Astrocyte of the spinal cord (primary cell): ENCODE measurements around the gene ARHGEF38.
A peak's percentile ranks its signal among the peaks of the same experiment; 100 is the strongest.

Experiments
- DNase-seq: peaks from one replicate; pipeline ENCODE4 v3.0.0; 2011; ENCODE audit warnings: low read depth, low spot score
- H3K4me3 ChIP-seq: 2 replicates; pipeline ENCODE4 v1.5.1; 2011; ENCODE audit warnings: low read depth, mild to moderate bottlenecking, low read length, moderate library complexity
- CTCF ChIP-seq: IDR thresholded peaks from 2 replicates; pipeline ENCODE4 v1.5.1; 2012; ENCODE audit warnings: low read depth, mild to moderate bottlenecking, low read length, inconsistent platforms
- in situ Hi-C: cut with HindIII; loops from 2 replicates; pipeline ENCODE4 v1.10.0; 2017; ENCODE audit warnings: low sequenced_read_pairs

Gene ARHGEF38

DNA sequence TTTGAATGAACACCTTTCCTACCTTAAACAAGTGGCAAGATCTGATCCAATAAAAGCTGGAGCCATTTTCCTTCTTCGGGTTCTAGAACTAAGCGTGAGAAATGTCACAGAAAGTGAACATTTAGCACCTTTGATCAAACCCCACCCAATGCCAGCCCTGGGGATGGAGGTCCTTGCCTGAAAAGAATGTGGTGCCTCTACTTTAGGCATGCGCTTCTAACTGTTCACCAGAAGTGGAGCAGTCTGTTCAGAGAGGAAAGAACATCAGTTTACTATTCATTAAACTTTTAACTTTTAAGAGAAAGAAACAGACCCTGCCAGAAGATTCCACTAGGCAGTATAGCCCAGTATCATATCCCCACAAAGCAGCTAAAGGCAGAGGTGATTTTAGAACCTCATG lies 80.2 kb downstream of the ARHGEF38 start:
- no peak overlapping the region for H3K4me3 ChIP-seq
- in situ Hi-C loops = no loop called here
- DNase-seq = no peak
- TF ChIP-seq CTCF = no peak

DNA sequence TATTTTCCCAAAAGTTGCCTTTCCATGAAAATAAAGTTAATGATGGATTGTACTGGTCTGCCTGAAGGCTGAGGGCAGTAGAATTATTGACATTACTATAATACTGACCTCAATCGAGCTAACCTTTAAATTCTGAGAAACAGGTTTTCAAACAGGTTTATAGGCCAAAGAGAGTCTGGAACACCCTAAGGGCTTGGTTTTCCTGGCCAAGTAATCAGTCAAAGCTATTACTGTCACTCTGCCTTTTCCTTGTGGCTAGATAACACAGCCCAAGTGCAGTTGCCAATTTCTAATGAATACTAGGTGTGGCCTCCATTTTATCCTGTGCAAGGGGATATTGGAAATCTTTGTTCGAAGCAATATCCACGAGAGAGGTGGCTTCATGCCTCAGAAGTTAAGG lies 80.8 kb downstream of the ARHGEF38 start:
- no peak for DNase-seq
- no peak overlapping the region for H3K4me3 ChIP-seq
- in situ Hi-C loops = no loop called here
- TF ChIP-seq CTCF = no peak

DNA sequence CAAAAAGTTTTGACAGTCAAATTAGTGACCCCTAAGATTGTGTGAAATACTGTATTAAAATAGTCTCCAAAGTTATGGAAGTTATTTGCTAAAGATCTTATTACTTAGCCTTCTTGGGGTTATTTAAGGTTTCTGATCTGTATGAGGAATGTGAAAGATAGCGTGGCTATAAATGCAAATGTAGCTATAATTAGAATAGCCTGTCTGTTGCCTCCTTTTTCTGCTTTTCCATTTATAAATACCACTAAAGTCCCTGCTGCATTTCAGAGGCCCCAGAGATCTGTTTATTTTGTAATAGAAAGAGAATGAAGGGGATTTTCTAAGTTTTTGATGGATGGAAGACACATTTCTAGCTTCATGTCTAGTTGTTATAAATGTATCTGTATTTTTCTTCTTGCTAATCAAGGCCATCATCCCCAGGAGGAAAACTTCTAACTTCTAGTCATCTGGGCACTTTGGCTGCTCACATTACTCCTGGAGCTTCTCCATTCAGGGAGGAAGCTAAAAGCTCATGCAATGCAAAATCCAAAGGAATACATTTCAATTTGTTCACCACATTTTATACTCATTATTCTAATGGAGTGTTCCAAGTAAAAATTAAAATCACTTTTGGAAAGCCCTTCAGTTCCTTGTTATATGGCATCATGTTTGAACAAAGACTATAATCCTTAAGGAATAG lies 82.1 kb downstream of the ARHGEF38 start:
- in situ Hi-C loops = no loop called here
- TF ChIP-seq CTCF = no peak
- no peak for DNase-seq
- no peak overlapping the region for H3K4me3 ChIP-seq

- in situ Hi-C loops = no loop called here
- no peak for TF ChIP-seq CTCF
- no peak overlapping the region for H3K4me3 ChIP-seq
- peak; percentile 60 for DNase-seq
These were observed 85.2 kb downstream of the ARHGEF38 start for GRCh38 chr4:105637408-105638176.

GRCh38 chr4:105641845-105642244 lies 89.4 kb downstream of the ARHGEF38 start:
- in situ Hi-C loops = no loop called here
- no peak for DNase-seq

DNA sequence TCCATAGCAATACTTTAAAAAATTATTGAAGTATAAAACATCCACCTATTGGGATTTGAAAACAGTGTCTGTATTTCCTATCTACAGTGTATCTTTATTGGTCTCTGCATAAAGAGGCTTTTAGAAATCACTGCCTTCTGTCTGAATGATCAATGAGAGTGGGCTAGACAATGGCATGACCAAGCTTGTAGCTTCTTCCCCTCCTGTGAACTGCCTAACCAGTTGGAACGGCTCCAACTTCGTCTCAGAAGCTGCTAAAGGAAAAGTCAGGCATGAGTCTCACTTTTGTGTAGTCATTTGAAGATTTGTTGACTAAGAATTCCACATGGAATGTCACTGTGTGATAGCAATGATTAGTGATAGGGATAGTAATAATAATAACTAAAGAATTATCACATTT lies 91.8 kb downstream of the ARHGEF38 start:
- DNase-seq = no peak
- no peak for TF ChIP-seq CTCF
- H3K4me3 ChIP-seq = no peak overlapping the region
- in situ Hi-C loops = no loop called here

More at GRCh38 chr4:105641845-105642244, 89.4 kb downstream of the ARHGEF38 start:
- no peak for TF ChIP-seq CTCF
- no peak overlapping the region for H3K4me3 ChIP-seq
